NCI-H2171 (cell line): ENCODE data around the gene TRAK2.

Experiments
- DNase-seq: peaks from one replicate; lab custom pipeline; 2025; lab: John Stamatoyannopoulos, UW

TRAK2 gene

GRCh38 chr2:201361078-201361733, 90.1 kb downstream of the TRAK2 start:
- DNase-seq, result no peak

- DNase-seq, result no peak
Measured at GRCh38 chr2:201360256-201360655, 91.0 kb downstream of the TRAK2 start.

- no peak for DNase-seq
Measured at GRCh38 chr2:201358684-201359083, 92.6 kb downstream of the TRAK2 start.

- DNase-seq, result no peak
Measured at GRCh38 chr2:201357221-201357620, 94.0 kb downstream of the TRAK2 start, which contains the start of gene FLACC1. Gene FLACC1 (minus strand): TSS chr2:201357345. CDS start chr2:201351404, 5,941 bp downstream.

GRCh38 chr2:201353116-201353515, 98.1 kb downstream of the TRAK2 start:
- DNase-seq, result no peak

GRCh38 chr2:201350879-201351278, 100.4 kb downstream of the TRAK2 start:
- no peak for DNase-seq

- no peak for DNase-seq
Measured at GRCh38 chr2:201349601-201350000, 101.7 kb downstream of the TRAK2 start.

- DNase-seq, result no peak
Measured at GRCh38 chr2:201348758-201349157, 102.5 kb downstream of the TRAK2 start.

GRCh38 chr2:201347138-201347537, 104.1 kb downstream of the TRAK2 start:
- no peak for DNase-seq

GRCh38 chr2:201345625-201346213, 105.5 kb downstream of the TRAK2 start:
- DNase-seq, result no peak

- DNase-seq, result no peak
Measured at GRCh38 chr2:201344663-201345366, 106.4 kb downstream of the TRAK2 start.

- peak; percentile 67 for DNase-seq
Measured at GRCh38 chr2:201343559-201343958, 107.7 kb downstream of the TRAK2 start.

- DNase-seq, result no peak
Measured at GRCh38 chr2:201342923-201343322, 108.3 kb downstream of the TRAK2 start.

GRCh38 chr2:201329409-201329808, 121.8 kb downstream of the TRAK2 start:
- no peak for DNase-seq

- no peak for DNase-seq
Measured at GRCh38 chr2:201327678-201328077, 123.6 kb downstream of the TRAK2 start.
